HUDEP-2 (cell line): ENCODE measurements around the gene ISOC1.
A peak's percentile ranks its signal among the peaks of the same experiment; 100 is the strongest.

Experiments
- DNase-seq, 76 experiments: peaks; one replicate each; lab custom pipeline; 2025; ENCODE audit not compliant: unreplicated experiment in 76 of 76; lab: John Stamatoyannopoulos, UW

The ISOC1 gene

GRCh38 chr5:129124608-129125007 is 30.1 kb downstream of the ISOC1 start:
- DNase-seq, result no peak

GRCh38 chr5:129125819-129126218 is 31.3 kb downstream of the ISOC1 start:
- DNase-seq, result peak in 1 of 76 experiments; percentile 0

- DNase-seq, result no peak
Observed at GRCh38 chr5:129133553-129133952, 39.0 kb downstream of the ISOC1 start.

- peak in 15 of 76 experiments; percentile 1 to 39 (median 10) for DNase-seq
Observed at GRCh38 chr5:129135633-129136032, 41.1 kb downstream of the ISOC1 start.

- DNase-seq, result no peak
Observed at GRCh38 chr5:129137637-129138036, 43.1 kb downstream of the ISOC1 start.

GRCh38 chr5:129141078-129141477 is 46.5 kb downstream of the ISOC1 start:
- no peak for DNase-seq

- DNase-seq, result no peak
Observed at GRCh38 chr5:129141696-129142095, 47.1 kb downstream of the ISOC1 start.

- DNase-seq, result no peak
Observed at GRCh38 chr5:129155876-129156275, 61.3 kb downstream of the ISOC1 start.

- no peak for DNase-seq
Observed at GRCh38 chr5:129161830-129162229, 67.3 kb downstream of the ISOC1 start.
